DOHH2 (cell line): Measurements from ENCODE around the gene CTAG2.
"Not testable (repeated sequence)": the region's sequence is repeated elsewhere in the genome, so short reads cannot be mapped to it uniquely, and the experiment has no call there.

Experiments
- CTCF ChIP-seq: fragments of 200-600 bp; sonication (generic); IDR thresholded peaks from one replicate; pipeline ENCODE4 v1.5.1; 2014; ENCODE audit warnings: antibody characterized with exemption, mild to moderate bottlenecking, low read depth, low read length; ENCODE audit not compliant: poor library complexity, severe bottlenecking
- EZH2phosphoT487 ChIP-seq: fragments of 200-600 bp; sonication (generic); IDR thresholded peaks from 2 replicates; pipeline ENCODE4 v1.6.1; 2017; ENCODE audit warnings: borderline replicate concordance, mild to moderate bottlenecking, antibody characterized with exemption, low read length, moderate library complexity, mixed read lengths

- TF ChIP-seq CTCF, EZH2phosphoT487: not testable (repeated sequence)
Measured at GRCh38 chrX:154613586-154613985, 39.8 kb downstream of the CTAG2 start.
